ENCODE results near the gene RAMP3.

- TF ChIP-seq POLR2A (IDR thresholded peaks at IDR 0.05), result no peak
- TF ChIP-seq POLR2AphosphoS5 (IDR thresholded peaks at IDR 0.05), result no peak
Measured at GRCh38 chr7:45229156-45229920, 71.7 kb downstream of the RAMP3 start.

Data from suprapubic skin (tissue), 4 donors.